GM10266 (cell line): Measurements from ENCODE around the gene ARID5A.
A peak's percentile ranks its signal among the peaks of the same experiment; 100 is the strongest.

Experiments
- DNase-seq: peaks from one replicate; pipeline ENCODE4 v3.0.0; 2012; ENCODE audit errors: extremely low spot score
- TF ChIP-seq, protein P1 (sequence below): IDR thresholded peaks from 2 replicates; pipeline ENCODE4 v1.5.1; 2012; ENCODE audit warnings: mild to moderate bottlenecking, low read depth; ENCODE audit not compliant: control insufficient read depth, insufficient read depth; ENCODE audit errors: missing control alignments

Gene ARID5A

GRCh38 chr2:96538487-96539214 is 2.1 kb downstream of the ARID5A start:
- DNase-seq = peak; percentile 61
- TF ChIP-seq, protein P1, sequence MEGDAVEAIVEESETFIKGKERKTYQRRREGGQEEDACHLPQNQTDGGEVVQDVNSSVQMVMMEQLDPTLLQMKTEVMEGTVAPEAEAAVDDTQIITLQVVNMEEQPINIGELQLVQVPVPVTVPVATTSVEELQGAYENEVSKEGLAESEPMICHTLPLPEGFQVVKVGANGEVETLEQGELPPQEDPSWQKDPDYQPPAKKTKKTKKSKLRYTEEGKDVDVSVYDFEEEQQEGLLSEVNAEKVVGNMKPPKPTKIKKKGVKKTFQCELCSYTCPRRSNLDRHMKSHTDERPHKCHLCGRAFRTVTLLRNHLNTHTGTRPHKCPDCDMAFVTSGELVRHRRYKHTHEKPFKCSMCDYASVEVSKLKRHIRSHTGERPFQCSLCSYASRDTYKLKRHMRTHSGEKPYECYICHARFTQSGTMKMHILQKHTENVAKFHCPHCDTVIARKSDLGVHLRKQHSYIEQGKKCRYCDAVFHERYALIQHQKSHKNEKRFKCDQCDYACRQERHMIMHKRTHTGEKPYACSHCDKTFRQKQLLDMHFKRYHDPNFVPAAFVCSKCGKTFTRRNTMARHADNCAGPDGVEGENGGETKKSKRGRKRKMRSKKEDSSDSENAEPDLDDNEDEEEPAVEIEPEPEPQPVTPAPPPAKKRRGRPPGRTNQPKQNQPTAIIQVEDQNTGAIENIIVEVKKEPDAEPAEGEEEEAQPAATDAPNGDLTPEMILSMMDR = no peak

DNA sequence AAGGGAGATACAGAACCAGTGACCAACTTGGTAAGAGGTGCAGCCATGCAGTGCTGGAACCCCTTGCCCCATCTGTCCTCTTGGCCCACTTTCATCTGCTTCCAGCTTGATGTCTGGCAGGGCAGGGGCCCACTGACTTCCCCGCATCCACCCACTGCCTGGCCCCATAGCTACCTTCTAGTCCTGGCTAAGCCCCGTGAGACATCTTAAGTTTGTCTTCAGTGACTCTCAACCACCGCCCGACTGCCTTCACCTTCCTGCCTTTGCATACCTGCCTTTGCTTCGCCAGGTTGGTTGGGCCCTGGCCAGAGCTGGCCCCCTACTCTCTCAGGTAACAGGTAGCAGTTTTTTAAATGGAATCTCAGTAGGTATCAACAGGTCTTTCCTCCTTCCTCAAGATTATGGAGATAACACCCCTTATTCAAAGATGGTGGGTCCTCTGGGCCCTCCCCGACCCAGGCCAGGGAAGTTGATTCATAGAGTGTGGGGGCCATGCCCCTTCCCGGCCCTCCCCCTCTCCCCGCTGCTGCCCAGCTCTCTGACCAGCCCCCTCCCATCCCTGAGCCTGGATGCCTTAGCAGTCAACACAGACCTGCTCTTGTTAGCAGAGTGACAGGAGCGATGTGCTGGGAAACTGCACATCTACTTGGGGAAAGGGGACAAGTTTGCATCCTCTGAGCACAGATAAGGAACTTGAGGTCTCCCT is 2.8 kb downstream of the ARID5A start:
- no peak for DNase-seq
- TF ChIP-seq, protein P1 = no peak

DNA sequence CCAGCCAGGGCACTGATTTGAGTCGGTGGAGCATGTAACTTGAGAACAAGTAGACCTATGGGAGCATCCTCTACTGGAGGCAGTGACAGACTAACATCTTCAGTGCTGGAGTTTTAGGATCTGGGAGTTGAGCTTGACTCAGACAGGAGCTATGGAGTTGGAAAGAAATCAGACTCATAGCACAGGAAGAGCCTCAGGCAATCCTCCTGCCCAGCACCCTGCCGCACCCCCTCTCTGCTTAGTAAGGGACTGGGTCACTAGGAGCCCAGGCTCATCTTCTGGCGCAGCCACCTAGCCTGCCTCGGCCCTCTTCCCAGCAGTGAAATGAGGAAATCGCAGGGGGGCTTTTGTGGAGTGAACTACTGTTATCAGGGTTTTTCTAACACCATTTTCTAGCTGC is 3.6 kb downstream of the ARID5A start:
- DNase-seq = no peak
- TF ChIP-seq, protein P1 = no peak

- TF ChIP-seq, protein P1 = no peak
- no peak for DNase-seq
Observed at GRCh38 chr2:96541398-96542152, 5.0 kb downstream of the ARID5A start.

GRCh38 chr2:96542357-96542977 is 5.9 kb downstream of the ARID5A start:
- DNase-seq = no peak
- TF ChIP-seq, protein P1 = no peak

- TF ChIP-seq, protein P1 = no peak
- DNase-seq = no peak
Observed at GRCh38 chr2:96546321-96546720, 9.8 kb downstream of the ARID5A start.
